ENCODE results near the gene NRBF2. TPM values are rescaled to one million over a fixed set of nuclear protein-coding genes. Genes with fewer than 3 reads are reported as not detected.

NRBF2 gene
- total RNA-seq, 2 donors from 2014 or later: 27.5 to 28.9 TPM

DNA sequence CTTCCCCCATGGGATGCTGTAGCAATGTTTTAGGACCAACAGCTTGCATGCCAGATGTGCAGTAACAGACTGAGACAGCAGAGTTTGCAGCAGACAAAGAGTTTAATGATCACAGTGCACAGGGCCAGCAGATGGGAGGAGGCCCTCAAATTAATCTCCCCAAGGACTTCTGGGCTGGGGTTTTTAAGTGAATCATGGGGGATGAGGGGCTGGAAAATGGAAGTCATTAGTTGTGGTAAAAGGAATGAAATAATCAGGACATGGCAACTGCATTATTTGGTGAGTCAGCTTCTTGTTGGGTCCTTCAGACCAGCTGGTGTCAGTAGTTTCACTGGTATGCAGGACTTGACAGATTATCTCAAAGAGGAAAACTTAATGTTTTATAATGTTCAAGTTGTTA, 12.6 kb upstream of the NRBF2 start:
- Histone ChIP-seq H3K9ac (ENCODE audit: extremely low read depth, low read length, poor library complexity, severe bottlenecking) (no peak overlapping the region), H3K36me3 (ENCODE audit: control insufficient read depth, insufficient read depth, low read length) (no peaks in the 10 kb centered on the region), H3K27ac (ENCODE audit: low read depth, low read length) (no peak overlapping the region), H3K4me1 (ENCODE audit: control insufficient read depth, insufficient read depth, low read length) (no peaks in the 10 kb centered on the region), H3K27me3 (ENCODE audit: control insufficient read depth, insufficient read depth, low read length, poor library complexity, severe bottlenecking) (no peaks in the 10 kb centered on the region), H3K4me3 (ENCODE audit: low read length) (no peak overlapping the region), H3K9me3 (ENCODE audit: control insufficient read depth, low read length) (no peaks in the 10 kb centered on the region)
- no peaks in the 10 kb centered on the region for H3K36me3 Mint-ChIP-seq (ENCODE audit: low read depth)
- H3K4me3 Mint-ChIP-seq: no peak overlapping the region
- H3K27ac Mint-ChIP-seq: no peak overlapping the region
- no peak for DNase-seq
- no peaks in the 10 kb centered on the region for H3K4me1 Mint-ChIP-seq
- no peak for TF ChIP-seq CTCF (conservative IDR thresholded peaks at IDR 0.05)
- peaks cover 2% of the 10 kb centered on the region for H3K9me3 Mint-ChIP-seq
- H3K27me3 Mint-ChIP-seq (ENCODE audit: insufficient read depth): no peaks in the 10 kb centered on the region

GRCh38 chr10:63123727-63124362, 9.3 kb upstream of the NRBF2 start:
- Mint-ChIP-seq H3K4me1 (no peaks in the 10 kb centered on the region), H3K27ac (no peak overlapping the region), H3K9me3 (peaks cover 2% of the 10 kb centered on the region), H3K27me3 (ENCODE audit: insufficient read depth) (no peaks in the 10 kb centered on the region), H3K36me3 (ENCODE audit: low read depth) (no peaks in the 10 kb centered on the region), H3K4me3 (no peak overlapping the region)
- no peak for DNase-seq
- no peaks in the 10 kb centered on the region for H3K4me1 ChIP-seq (ENCODE audit: control insufficient read depth, insufficient read depth, low read length)
- H3K9ac ChIP-seq (ENCODE audit: extremely low read depth, low read length, poor library complexity, severe bottlenecking): no peak overlapping the region
- H3K27me3 ChIP-seq (ENCODE audit: control insufficient read depth, insufficient read depth, low read length, poor library complexity, severe bottlenecking): no peaks in the 10 kb centered on the region
- H3K27ac ChIP-seq (ENCODE audit: low read depth, low read length): no peak overlapping the region
- H3K36me3 ChIP-seq (ENCODE audit: control insufficient read depth, insufficient read depth, low read length): no peaks in the 10 kb centered on the region
- 82% methylated on average over 1 of the region's 2 CpGs; no CpG with 5 or more reads in 1 of the 2 experiments for WGBS, 2 experiments (ENCODE audit: insufficient coverage in 1 of 2, insufficient read length in 1 of 2)
- no peak overlapping the region for H3K4me3 ChIP-seq (ENCODE audit: low read length)
- TF ChIP-seq CTCF (conservative IDR thresholded peaks at IDR 0.05): no peak
- H3K9me3 ChIP-seq (ENCODE audit: control insufficient read depth, low read length): no peaks in the 10 kb centered on the region

- whole genome bisulfite sequencing, 2 experiments (ENCODE audit: insufficient coverage in 1 of 2, insufficient read length in 1 of 2): 84 to 90% methylated on average over 2 of the region's 2 CpGs
- peaks cover 2% of the 10 kb centered on the region for H3K9me3 Mint-ChIP-seq
Measured at GRCh38 chr10:63125459-63125858, 7.7 kb upstream of the NRBF2 start.

More at GRCh38 chr10:63125459-63125858, 7.7 kb upstream of the NRBF2 start:
- no peak for TF ChIP-seq CTCF (conservative IDR thresholded peaks at IDR 0.05)
- no peak overlapping the region for H3K9ac ChIP-seq (ENCODE audit: extremely low read depth, low read length, poor library complexity, severe bottlenecking)
- no peaks in the 10 kb centered on the region for H3K4me1 Mint-ChIP-seq
- H3K27me3 ChIP-seq (ENCODE audit: control insufficient read depth, insufficient read depth, low read length, poor library complexity, severe bottlenecking): no peaks in the 10 kb centered on the region
- H3K4me1 ChIP-seq (ENCODE audit: control insufficient read depth, insufficient read depth, low read length): no peaks in the 10 kb centered on the region
- H3K9me3 ChIP-seq (ENCODE audit: control insufficient read depth, low read length): no peaks in the 10 kb centered on the region
- H3K27ac ChIP-seq (ENCODE audit: low read depth, low read length): no peak overlapping the region
- H3K27ac Mint-ChIP-seq: no peak overlapping the region
- H3K36me3 ChIP-seq (ENCODE audit: control insufficient read depth, insufficient read depth, low read length): no peaks in the 10 kb centered on the region
- DNase-seq: no peak
- H3K27me3 Mint-ChIP-seq (ENCODE audit: insufficient read depth): no peaks in the 10 kb centered on the region
- H3K4me3 ChIP-seq (ENCODE audit: low read length): no peak overlapping the region
- H3K36me3 Mint-ChIP-seq (ENCODE audit: low read depth): no peaks in the 10 kb centered on the region
- no peak overlapping the region for H3K4me3 Mint-ChIP-seq
